Activated T-cell treated with anti-CD3 and anti-CD28 coated beads, Interleukin-2, amount 50 U/mL, for 4 hours (primary cell): ENCODE data around the gene DCBLD2. TPM values are rescaled to one million over a fixed set of nuclear protein-coding genes. Genes with fewer than 3 reads are reported as not detected.

ENCODE experiments used
- ATAC-seq, 2 donors: fragments of 200-7000 bp; cut with Tn5 transposase; one replicate each; pipeline ENCODE4 v1.10.0; 2021
- DNase-seq: peaks from one replicate; pipeline ENCODE4 v3.0.0-alpha.2; 2020
- H3K27me3 Mint-ChIP-seq: one replicate; pipeline ENCODE4 v1.8.0; 2021; ENCODE audit warnings: low read depth, mixed read lengths
- H3K36me3 Mint-ChIP-seq: one replicate; pipeline ENCODE4 v1.8.0; 2022; ENCODE audit warnings: mixed read lengths; ENCODE audit not compliant: insufficient read depth
- H3K4me1 Mint-ChIP-seq: one replicate; pipeline ENCODE4 v1.8.0; 2021; ENCODE audit warnings: low read depth, mixed read lengths
- H3K4me3 Mint-ChIP-seq: one replicate; pipeline ENCODE4 v1.8.0; 2021; ENCODE audit warnings: mild to moderate bottlenecking, moderate library complexity, mixed read lengths
- H3K9me3 Mint-ChIP-seq: one replicate; pipeline ENCODE4 v1.8.0; 2021; ENCODE audit warnings: mixed read lengths
- total RNA-seq, 3 donors: library from RNA; stranded (reverse); gene quantifications; one replicate each; pipeline ENCODE4 v1.2.1, GENCODE V29; 2021

Gene DCBLD2
- total RNA-seq, 3 donors from 2014 or later: 2.2 to 2.3 (median 2.2) TPM

- Mint-ChIP-seq H3K4me3 (no peak overlapping the region), H3K4me1 (peaks cover 3% of the 10 kb centered on the region), H3K9me3 (no peaks in the 10 kb centered on the region), H3K27me3 (peaks cover 22% of the 10 kb centered on the region), H3K36me3 (no peaks in the 10 kb centered on the region)
- ATAC-seq (no peak), DNase-seq (no peak)
Observed at GRCh38 chr3:98766924-98767323, 134.6 kb downstream of the DCBLD2 start.

- DNase-seq (no peak), ATAC-seq (no peak)
- Mint-ChIP-seq H3K9me3 (no peaks in the 10 kb centered on the region), H3K4me3 (no peak overlapping the region), H3K36me3 (no peaks in the 10 kb centered on the region), H3K27me3 (peaks cover 21% of the 10 kb centered on the region), H3K4me1 (peaks cover 3% of the 10 kb centered on the region)
Observed at GRCh38 chr3:98765721-98766120, 135.8 kb downstream of the DCBLD2 start.

GRCh38 chr3:98764472-98764884, 137.0 kb downstream of the DCBLD2 start:
- DNase-seq: no peak
- Mint-ChIP-seq H3K9me3 (no peaks in the 10 kb centered on the region), H3K4me1 (no peaks in the 10 kb centered on the region), H3K4me3 (no peak overlapping the region), H3K36me3 (no peaks in the 10 kb centered on the region), H3K27me3 (peaks cover 16% of the 10 kb centered on the region)
- no peak for ATAC-seq

GRCh38 chr3:98763819-98764418, 137.6 kb downstream of the DCBLD2 start:
- ATAC-seq (no peak), DNase-seq (no peak)
- Mint-ChIP-seq H3K4me3 (no peak overlapping the region), H3K27me3 (peaks cover 14% of the 10 kb centered on the region), H3K9me3 (no peaks in the 10 kb centered on the region), H3K36me3 (no peaks in the 10 kb centered on the region), H3K4me1 (no peaks in the 10 kb centered on the region)

GRCh38 chr3:98763076-98763475, 138.4 kb downstream of the DCBLD2 start, which contains the start of gene ST3GAL6:
Gene ST3GAL6, plus strand, starts transcription at chr3:98763340. Its CDS starts 5,101 bp downstream, at chr3:98768441.
- no peaks in the 10 kb centered on the region for H3K4me1 Mint-ChIP-seq
- no peaks in the 10 kb centered on the region for H3K36me3 Mint-ChIP-seq
- peaks cover 14% of the 10 kb centered on the region for H3K27me3 Mint-ChIP-seq
- H3K9me3 Mint-ChIP-seq: no peaks in the 10 kb centered on the region
- no peak within 1 kb of the TSS for H3K4me3 Mint-ChIP-seq
- ATAC-seq (no peak), DNase-seq (no peak)

GRCh38 chr3:98761643-98762229, 139.8 kb downstream of the DCBLD2 start:
- Mint-ChIP-seq H3K9me3 (no peaks in the 10 kb centered on the region), H3K4me3 (no peak overlapping the region), H3K27me3 (peaks cover 17% of the 10 kb centered on the region), H3K36me3 (no peaks in the 10 kb centered on the region), H3K4me1 (no peaks in the 10 kb centered on the region)
- ATAC-seq (no peak), DNase-seq (no peak)

- Mint-ChIP-seq H3K4me3 (no peak overlapping the region), H3K9me3 (no peaks in the 10 kb centered on the region), H3K27me3 (peaks cover 17% of the 10 kb centered on the region), H3K36me3 (no peaks in the 10 kb centered on the region), H3K4me1 (no peaks in the 10 kb centered on the region)
- ATAC-seq: no peak
- no peak for DNase-seq
Observed at GRCh38 chr3:98759629-98760028, 141.9 kb downstream of the DCBLD2 start.

GRCh38 chr3:98755601-98756000, 145.9 kb downstream of the DCBLD2 start:
- Mint-ChIP-seq H3K9me3 (no peaks in the 10 kb centered on the region), H3K36me3 (no peaks in the 10 kb centered on the region), H3K27me3 (peaks cover 8% of the 10 kb centered on the region), H3K4me3 (no peak overlapping the region), H3K4me1 (no peaks in the 10 kb centered on the region)
- DNase-seq (no peak), ATAC-seq (no peak)

- DNase-seq: no peak
- ATAC-seq: no peak
- Mint-ChIP-seq H3K9me3 (no peaks in the 10 kb centered on the region), H3K27me3 (peaks cover 8% of the 10 kb centered on the region), H3K4me3 (no peak overlapping the region), H3K4me1 (no peaks in the 10 kb centered on the region), H3K36me3 (no peaks in the 10 kb centered on the region)
Observed at GRCh38 chr3:98754483-98754882, 147.0 kb downstream of the DCBLD2 start.

- DNase-seq (no peak), ATAC-seq (no peak)
- H3K27me3 Mint-ChIP-seq: peaks cover 12% of the 10 kb centered on the region
- H3K4me1 Mint-ChIP-seq: no peaks in the 10 kb centered on the region
- no peaks in the 10 kb centered on the region for H3K36me3 Mint-ChIP-seq
- no peaks in the 10 kb centered on the region for H3K9me3 Mint-ChIP-seq
- no peak overlapping the region for H3K4me3 Mint-ChIP-seq
Observed at GRCh38 chr3:98750276-98750919, 151.1 kb downstream of the DCBLD2 start.

GRCh38 chr3:98746882-98747281, 154.6 kb downstream of the DCBLD2 start:
- DNase-seq (no peak), ATAC-seq (no peak)
- H3K9me3 Mint-ChIP-seq: no peaks in the 10 kb centered on the region
- H3K36me3 Mint-ChIP-seq: no peaks in the 10 kb centered on the region
- H3K27me3 Mint-ChIP-seq: peaks cover 19% of the 10 kb centered on the region
- no peaks in the 10 kb centered on the region for H3K4me1 Mint-ChIP-seq
- H3K4me3 Mint-ChIP-seq: no peak overlapping the region

- DNase-seq: no peak
- H3K36me3 Mint-ChIP-seq: no peaks in the 10 kb centered on the region
- H3K9me3 Mint-ChIP-seq: no peaks in the 10 kb centered on the region
- H3K27me3 Mint-ChIP-seq: peaks cover 19% of the 10 kb centered on the region
- no peaks in the 10 kb centered on the region for H3K4me1 Mint-ChIP-seq
- ATAC-seq: no peak
- H3K4me3 Mint-ChIP-seq: no peak overlapping the region
Observed at GRCh38 chr3:98746122-98746521, 155.4 kb downstream of the DCBLD2 start.
